HG03139 (cell line): Measurements from ENCODE around the gene CADM1.

ENCODE experiments used
- ATAC-seq: cut with Tn5 transposase; IDR thresholded peaks from one replicate; pipeline ENCODE4 v1.9.1; 2021; ENCODE audit not compliant: unreplicated experiment

CADM1 gene

GRCh38 chr11:115504276-115505158, at the start of gene CADM1:
Gene CADM1 (minus strand): TSS chr11:115504415.
- ATAC-seq: peak; percentile 74

DNA sequence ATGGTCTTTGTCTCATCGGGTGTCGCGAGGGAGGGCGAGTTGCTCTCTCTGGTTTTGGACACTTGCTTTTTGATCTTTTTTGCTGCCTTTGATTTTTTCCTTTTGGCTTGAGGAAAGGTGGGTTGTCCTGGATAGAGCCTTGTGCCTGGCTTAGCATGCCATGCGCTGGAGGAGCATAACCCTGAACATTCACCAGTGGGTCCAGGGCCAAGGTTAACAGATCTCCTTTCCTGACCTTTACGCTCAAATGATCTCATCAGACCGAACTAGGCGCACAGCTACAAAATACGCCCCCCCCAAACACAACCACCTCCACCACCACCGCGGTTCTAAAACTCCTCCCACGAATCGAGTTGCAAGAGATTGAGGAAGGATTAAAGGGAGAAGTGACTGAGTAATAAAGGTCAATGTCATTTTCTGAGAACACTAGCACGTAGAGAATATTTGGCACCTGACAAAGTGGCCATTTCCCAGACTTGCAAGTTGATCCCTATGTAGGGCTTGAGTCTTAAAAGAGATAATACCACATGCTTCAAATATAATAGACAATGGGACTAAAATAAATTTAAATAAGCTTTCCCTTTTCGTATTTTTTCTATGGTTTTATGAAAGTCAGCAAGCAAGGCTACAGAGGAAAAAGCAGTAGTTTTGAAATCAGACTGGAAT, 48.7 kb upstream of the CADM1 start:
- no peak for ATAC-seq

GRCh38 chr11:115552151-115552772, 48.0 kb upstream of the CADM1 start:
- no peak for ATAC-seq

GRCh38 chr11:115550291-115551059, 46.3 kb upstream of the CADM1 start:
- ATAC-seq: no peak

- ATAC-seq: no peak
Observed at GRCh38 chr11:115548878-115549528, 44.8 kb upstream of the CADM1 start.

- ATAC-seq: no peak
Observed at GRCh38 chr11:115545581-115546210, 41.5 kb upstream of the CADM1 start.

DNA sequence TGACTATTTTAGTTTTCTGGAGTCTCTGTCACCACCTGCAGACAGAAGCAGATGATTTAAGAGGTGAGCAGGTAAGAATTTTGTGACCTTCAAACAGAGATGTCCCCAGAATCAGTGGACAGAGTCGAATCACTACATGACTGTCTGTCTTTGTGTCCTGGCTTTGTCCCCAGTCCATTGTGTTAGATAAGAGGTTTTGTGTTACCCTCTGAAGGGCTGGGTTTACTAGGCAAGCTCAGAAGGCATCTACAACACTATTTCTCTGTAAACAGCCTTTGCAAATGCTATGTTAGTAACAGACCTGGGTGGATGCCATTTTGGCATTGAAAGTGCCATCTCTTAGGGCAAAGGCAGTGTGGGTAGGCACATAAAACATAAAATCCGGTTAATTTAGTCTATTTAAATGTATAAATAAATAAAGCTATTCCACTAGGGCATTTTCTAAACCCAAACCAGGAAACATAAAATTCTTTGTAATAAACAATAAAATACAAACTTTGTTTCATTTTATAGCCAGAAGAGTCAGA, 40.3 kb upstream of the CADM1 start:
- ATAC-seq: no peak

DNA sequence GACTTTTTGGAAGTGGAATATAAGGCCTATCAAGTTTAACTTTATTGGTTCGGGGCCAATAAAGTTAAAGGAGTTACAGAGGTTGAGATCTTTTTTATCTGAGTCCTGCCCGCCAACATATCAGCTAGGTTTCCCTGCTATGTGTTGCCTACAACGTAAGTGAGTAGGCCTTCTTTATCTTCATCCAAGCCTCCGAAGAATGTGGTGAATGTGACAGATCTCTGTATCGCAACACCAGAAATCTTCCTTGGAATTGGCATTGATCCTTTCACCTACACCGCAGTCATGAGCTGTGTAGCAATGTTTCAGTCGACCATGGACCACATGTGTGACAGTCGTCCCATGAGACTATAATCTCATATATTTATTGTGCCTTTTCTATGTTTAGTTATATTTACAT, 37.3 kb upstream of the CADM1 start:
- no peak for ATAC-seq

DNA sequence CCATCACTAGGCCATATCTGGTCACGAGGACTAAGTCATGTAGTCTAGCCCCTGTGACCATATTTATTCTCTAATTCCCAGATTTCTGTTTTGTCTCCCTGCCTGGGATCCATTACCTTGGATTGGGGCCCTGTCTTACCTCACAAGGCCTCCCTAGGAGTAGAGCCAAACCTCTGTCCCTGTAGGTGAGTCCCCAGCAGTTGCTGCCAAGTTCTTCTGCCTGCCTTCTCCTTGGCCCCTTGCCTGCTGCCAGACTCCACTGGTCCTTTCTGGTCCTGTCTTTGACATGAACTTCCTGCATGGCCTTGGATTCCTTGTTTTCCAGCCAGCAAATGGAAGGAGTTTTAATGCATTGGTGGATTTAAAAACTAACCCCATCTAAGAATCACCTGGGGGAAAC, 35.6 kb upstream of the CADM1 start:
- no peak for ATAC-seq

DNA sequence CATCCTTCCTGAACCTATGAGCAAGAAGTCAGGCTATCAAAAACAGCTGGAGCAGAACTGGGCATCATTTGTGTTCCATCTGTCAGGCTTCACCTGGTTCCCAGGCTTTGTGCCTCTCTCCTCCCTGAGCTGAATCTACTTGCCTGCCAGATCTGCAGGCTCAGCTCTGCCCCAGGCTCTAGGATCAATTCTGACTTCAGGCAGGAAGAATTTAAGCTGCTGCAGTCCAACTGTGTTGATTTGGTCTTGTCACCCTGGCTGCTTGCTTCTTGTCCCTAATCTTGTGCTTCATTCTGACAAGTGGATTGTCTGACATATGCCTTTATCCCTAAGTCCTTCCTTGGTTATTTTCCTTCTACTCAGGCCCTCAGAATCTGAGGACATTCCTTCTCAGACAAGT, 31.6 kb upstream of the CADM1 start:
- no peak for ATAC-seq

DNA sequence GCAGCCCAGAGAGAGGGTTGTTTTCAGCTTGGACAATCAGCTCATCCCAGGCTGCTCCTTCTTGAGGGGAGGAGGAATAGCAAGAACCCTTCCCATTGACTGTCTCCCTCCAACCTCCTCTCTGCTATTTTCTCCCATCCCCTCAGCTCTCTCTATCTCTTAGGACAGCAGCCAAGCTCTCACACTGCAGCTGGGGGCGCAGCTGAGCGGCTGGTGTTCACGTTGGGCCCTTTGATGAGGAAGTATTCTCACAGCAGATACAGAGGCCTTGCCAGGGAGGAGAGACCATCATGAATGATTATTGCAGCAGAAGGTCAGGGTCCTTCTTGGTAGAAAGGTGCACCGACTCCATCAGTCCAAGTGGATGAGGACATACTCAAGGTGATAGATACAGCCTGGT, 26.5 kb upstream of the CADM1 start:
- ATAC-seq: no peak

- no peak for ATAC-seq
Observed at GRCh38 chr11:115528225-115528624, 24.0 kb upstream of the CADM1 start.

DNA sequence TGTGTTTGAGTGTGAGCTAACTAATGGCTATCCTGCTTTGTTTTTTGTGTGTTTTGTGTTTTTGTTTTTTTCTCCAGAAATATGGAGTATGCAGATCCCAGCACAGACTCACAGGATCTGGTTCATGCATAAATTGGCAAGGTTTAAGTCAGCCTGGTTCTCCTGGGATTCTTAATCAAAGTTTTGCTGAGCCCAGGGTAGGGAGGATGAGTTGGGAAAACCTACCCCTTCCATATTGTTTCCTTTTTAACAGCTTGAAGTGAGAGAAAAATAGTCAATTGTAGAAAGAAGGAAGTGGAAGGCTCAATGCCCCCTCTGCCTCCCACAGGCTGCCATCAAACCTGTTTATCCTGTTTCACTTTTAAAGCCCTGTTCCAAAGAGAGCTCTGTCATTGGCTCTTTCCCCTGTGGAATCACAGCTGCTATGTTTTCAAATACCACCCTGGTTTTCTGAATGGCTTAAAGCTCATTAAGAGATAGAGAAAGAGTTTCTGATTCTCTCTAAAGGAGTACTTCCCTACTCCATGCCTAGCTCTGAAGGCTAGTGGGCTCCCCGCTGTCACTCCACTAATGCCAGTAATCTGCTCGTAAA, 23.4 kb upstream of the CADM1 start:
- no peak for ATAC-seq

- ATAC-seq: no peak
Observed at GRCh38 chr11:115525531-115526006, 21.4 kb upstream of the CADM1 start.

DNA sequence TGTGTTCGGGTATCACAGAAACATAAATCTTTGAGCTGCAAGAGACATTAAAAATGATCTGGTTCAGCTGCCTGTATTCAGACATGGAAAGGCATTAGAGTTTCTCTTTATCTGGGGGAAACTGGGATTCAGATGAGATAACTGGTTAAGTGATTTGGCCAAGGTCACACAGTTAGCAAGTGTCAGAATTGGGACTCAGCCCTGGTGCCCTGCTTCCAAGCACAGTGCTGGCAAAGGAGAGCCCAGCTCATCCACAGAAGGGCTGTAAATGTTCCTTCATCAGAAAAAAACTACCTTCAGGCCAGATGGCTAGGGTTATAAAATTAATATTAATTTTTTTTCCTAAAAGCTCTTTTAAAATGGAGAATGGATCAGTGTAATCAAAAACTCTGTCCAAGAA, 20.4 kb upstream of the CADM1 start:
- ATAC-seq: no peak

- ATAC-seq: no peak
Observed at GRCh38 chr11:115523727-115524399, 19.6 kb upstream of the CADM1 start.

DNA sequence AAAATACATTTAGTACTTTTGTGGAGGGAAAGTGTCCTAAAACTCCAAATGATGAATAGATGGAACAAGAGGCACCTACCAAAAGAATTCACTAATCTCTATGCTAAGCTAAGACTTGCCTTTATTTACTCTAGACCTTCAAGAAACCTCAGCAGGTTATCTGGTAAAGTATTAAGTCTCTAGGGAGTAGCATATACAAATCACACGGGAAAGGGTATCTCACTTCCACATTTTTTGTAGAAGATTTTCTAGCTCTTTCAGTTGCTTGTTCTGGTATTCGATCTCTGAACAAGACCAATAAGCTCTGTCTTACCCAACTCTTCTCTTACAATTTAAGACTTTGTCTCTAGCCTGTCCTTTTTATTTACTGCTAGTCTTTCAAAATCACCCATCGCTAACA, 18.1 kb upstream of the CADM1 start:
- ATAC-seq: peak; percentile 52

GRCh38 chr11:115521825-115522224, 17.6 kb upstream of the CADM1 start:
- ATAC-seq: no peak
